GM21825 (cell line): ENCODE measurements around the gene COL26A1.
"Not testable (repeated sequence)": the region's sequence is repeated elsewhere in the genome, so short reads cannot be mapped to it uniquely, and the experiment has no call there.

Source experiments
- ATAC-seq: cut with Tn5 transposase; IDR thresholded peaks from one replicate; pipeline ENCODE4 v1.9.1; 2021; ENCODE audit warnings: mild to moderate bottlenecking, moderate library complexity; ENCODE audit not compliant: unreplicated experiment

COL26A1 gene

GRCh38 chr7:101362334-101363195, at the start of gene COL26A1:
Gene COL26A1, plus strand, starts transcription at chr7:101362875. Its CDS starts 158 bp downstream, at chr7:101363033.
- no peak for ATAC-seq

- no peak for ATAC-seq
These were observed 47.3 kb upstream of the COL26A1 start for GRCh38 chr7:101315336-101315735.

GRCh38 chr7:101319401-101319800, 43.3 kb upstream of the COL26A1 start:
- no peak for ATAC-seq

- ATAC-seq: peak; percentile 97
These were observed 40.9 kb upstream of the COL26A1 start, which contains the start of gene IFT22 for GRCh38 chr7:101321491-101322401. Gene IFT22, minus strand, starts transcription at chr7:101321812. Its CDS starts 103 bp downstream, at chr7:101321709.

GRCh38 chr7:101328159-101328558, 34.5 kb upstream of the COL26A1 start:
- no peak for ATAC-seq

- no peak for ATAC-seq
These were observed 32.6 kb upstream of the COL26A1 start for GRCh38 chr7:101330011-101330484.

GRCh38 chr7:101332026-101332425, 30.6 kb upstream of the COL26A1 start:
- no peak for ATAC-seq

GRCh38 chr7:101333912-101334311, 28.8 kb upstream of the COL26A1 start:
- ATAC-seq: no peak

GRCh38 chr7:101340379-101340778, 22.3 kb upstream of the COL26A1 start:
- no peak for ATAC-seq

- ATAC-seq: no peak
These were observed 19.8 kb upstream of the COL26A1 start for GRCh38 chr7:101342892-101343291.

- no peak for ATAC-seq
These were observed 15.2 kb upstream of the COL26A1 start for GRCh38 chr7:101347477-101347876.

GRCh38 chr7:101348456-101349067, 14.1 kb upstream of the COL26A1 start:
- not testable (repeated sequence) for ATAC-seq

- not testable (repeated sequence) for ATAC-seq
These were observed 13.4 kb upstream of the COL26A1 start for GRCh38 chr7:101349300-101349699.

GRCh38 chr7:101352920-101353308, 9.8 kb upstream of the COL26A1 start:
- ATAC-seq: no peak

GRCh38 chr7:101357433-101357832, 5.2 kb upstream of the COL26A1 start:
- ATAC-seq: no peak

- ATAC-seq: no peak
These were observed 590 bp downstream of the COL26A1 start for GRCh38 chr7:101363196-101363733.

GRCh38 chr7:101363734-101364374, 1.2 kb downstream of the COL26A1 start:
- no peak for ATAC-seq

GRCh38 chr7:101365956-101366355, 3.3 kb downstream of the COL26A1 start:
- no peak for ATAC-seq

- ATAC-seq: no peak
These were observed 5.0 kb downstream of the COL26A1 start for GRCh38 chr7:101367676-101368075.
